ENCODE measurements around the gene HELZ.

- TF ChIP-seq CTCF (IDR thresholded peaks at IDR 0.05): no peak
- no peak for TF ChIP-seq EP300 (IDR thresholded peaks at IDR 0.05)
- no peak for TF ChIP-seq POLR2A (IDR thresholded peaks at IDR 0.05)
Observed at GRCh38 chr17:67058036-67058435, 187.0 kb downstream of the HELZ start.
